Measurements from ENCODE around the gene FUT1.
"Not testable (repeated sequence)": the region's sequence is repeated elsewhere in the genome, so short reads cannot be mapped to it uniquely, and the experiment has no call there.

The FUT1 gene

DNA sequence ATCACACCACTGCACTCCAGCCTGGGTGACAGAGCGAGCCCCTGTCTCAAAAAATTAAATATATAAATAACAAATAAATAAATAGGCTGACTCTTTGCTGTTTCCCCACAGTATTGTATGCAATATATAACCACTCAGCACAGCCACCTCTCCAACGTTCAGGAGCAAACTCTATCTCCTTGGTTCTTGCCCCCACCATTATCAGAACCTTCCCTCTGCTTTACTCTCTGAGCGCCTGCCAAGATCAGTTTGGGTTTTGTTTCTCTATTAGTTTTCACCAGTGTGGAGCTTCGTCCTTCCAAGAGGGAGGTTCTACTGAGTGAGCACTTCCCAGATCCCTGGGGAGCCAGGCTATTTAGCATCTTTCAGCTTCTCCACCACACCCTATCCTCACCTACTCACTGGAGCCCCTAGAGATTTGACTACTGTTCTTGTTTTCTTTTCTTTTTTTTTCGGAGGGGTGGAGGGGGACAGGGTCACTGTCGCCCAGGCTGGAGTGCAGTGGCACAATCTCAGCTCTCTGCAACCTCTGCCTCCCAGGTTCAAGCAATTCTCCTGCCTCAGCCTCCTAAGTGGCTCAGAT lies 15.8 kb upstream of the FUT1 start:
- not testable (repeated sequence) for FAIRE-seq

DNA sequence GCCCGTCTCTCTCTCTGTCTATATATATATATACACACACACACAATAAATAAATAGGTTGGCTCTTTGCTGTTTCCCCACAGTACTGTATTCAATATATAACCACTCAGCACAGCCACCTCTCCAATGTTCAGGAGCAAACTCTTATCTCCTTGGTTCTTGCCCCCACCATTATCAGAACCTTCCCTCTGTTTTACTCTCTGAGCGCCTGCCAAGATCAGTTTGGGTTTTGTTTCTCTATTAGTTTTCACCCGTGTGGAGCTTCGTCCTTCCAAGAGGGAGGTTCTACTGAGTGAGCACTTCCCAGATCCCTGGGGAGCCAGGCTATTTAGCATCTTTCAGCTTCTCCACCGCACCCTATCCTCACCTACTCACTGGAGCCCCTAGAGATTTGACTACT lies 13.4 kb upstream of the FUT1 start:
- FAIRE-seq, result not testable (repeated sequence)

DNA sequence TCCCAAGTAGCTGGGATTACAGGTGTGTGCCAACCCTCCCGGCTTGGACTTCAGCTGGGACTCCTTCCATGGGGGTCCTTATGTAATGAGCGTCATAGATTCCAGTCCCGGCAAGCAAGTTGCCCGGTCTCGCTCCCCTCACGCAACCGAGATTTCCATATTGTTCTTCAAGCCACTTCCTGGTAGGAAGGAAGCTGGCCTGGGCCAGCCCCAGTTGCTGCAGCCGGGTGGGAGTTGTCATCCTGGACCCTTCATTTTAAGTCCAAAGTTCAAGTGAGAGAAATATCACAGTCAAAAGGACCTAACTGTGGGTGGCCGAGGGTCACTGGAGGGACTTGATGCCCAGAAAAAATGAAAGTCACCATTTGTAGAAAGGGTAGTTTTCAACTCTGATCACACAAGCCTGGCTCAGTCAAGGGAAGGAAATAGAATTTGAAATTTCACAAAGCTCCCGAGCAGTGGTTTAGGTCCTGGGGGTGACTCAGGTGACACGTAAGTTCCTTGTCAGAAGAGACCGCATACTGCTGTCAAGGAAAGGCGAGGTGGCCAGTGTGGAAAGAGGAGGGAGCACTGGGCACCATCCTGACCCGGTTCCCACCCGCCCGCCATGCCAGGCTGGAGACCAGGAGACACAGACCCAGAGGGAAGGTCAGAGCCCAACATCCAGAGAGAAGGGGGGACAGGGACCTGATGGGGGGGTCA lies 8.2 kb upstream of the FUT1 start:
- no peak for FAIRE-seq

DNA sequence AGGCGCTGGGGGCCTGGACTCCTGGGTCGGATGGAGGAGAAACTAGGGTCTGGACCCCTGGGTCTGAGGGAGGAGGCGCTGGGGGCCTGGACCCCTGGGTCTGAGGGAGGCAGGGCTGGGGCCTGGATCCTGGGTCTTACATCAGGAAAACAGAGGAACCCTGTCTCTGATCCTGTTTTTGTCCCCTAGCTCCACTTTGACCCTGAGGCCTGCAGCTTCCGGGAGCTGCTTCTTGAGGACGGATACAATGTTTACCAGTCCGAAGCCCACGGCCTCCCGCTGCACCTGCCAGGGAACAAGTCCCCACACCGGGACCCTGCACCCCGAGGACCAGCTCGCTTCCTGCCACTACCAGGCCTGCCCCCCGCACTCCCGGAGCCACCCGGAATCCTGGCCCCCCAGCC lies 5.3 kb upstream of the FUT1 start:
- no peak for FAIRE-seq

DNA sequence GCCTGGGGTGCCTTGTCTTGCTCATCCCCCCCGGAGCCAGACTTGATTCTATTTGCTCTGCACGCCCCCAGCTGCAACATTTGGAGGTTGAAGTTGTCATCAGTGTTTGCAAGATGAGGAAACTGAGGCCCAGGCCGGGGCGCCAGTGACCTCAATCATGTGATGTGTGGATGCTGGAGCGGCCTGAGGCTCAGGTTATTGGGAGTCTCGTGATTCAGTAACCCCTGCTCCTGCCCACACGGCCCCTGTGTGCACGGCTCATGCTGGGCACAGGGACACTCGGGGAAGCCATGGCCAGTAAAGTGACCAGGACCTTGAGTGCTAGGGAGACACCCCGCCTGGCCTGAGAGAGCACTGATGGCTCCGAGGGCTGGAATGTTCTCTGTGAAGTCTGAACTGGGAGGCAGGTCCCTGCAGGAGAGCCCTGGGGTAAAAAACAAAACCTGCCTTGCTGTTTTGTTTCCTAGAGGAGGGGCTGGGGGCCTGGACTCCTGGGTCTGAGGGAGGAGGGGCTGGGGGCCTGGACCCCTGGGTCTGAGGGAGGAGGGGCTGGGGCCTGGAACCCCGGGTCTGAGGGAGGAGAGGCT lies 4.7 kb upstream of the FUT1 start:
- no peak for FAIRE-seq

DNA sequence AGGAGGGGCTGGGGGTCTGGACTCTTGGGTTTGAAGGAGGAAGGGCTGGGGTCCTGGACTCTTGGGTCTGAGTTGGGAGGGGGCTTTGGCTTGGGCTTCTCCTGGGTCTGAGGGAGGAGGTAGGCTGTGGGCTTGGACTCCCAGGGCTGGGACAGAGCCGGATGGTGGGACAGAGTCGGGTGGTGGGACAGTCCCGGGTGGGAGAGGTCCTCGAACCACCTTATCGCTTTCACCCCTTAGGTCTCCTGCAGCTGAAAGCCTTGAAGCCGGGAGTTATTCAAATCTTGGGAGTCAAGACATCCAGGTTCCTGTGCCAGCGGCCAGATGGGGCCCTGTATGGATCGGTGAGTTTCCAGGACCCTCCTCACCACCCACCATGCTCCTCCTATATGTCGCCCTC lies 4.2 kb upstream of the FUT1 start:
- FAIRE-seq, result no peak

DNA sequence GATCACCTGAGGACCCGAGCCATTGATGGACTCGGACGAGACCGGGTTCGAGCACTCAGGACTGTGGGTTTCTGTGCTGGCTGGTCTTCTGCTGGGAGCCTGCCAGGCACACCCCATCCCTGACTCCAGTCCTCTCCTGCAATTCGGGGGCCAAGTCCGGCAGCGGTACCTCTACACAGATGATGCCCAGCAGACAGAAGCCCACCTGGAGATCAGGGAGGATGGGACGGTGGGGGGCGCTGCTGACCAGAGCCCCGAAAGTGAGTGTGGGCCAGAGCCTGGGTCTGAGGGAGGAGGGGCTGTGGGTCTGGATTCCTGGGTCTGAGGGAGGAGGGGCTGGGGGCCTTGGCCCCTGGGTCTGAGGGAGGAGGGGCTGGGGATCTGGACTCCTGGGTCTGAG lies 3.8 kb upstream of the FUT1 start:
- no peak for FAIRE-seq

DNA sequence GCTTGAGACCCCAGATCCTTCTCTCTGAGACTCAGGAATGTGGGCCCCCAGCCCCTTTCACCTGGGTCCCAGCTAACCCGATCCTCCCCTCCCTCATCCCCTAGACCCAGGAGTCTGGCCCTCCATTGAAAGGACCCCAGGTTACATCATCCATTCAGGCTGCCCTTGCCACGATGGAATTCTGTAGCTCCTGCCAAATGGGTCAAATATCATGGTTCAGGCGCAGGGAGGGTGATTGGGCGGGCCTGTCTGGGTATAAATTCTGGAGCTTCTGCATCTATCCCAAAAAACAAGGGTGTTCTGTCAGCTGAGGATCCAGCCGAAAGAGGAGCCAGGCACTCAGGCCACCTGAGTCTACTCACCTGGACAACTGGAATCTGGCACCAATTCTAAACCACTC lies 3.3 kb upstream of the FUT1 start:
- FAIRE-seq, result no peak

DNA sequence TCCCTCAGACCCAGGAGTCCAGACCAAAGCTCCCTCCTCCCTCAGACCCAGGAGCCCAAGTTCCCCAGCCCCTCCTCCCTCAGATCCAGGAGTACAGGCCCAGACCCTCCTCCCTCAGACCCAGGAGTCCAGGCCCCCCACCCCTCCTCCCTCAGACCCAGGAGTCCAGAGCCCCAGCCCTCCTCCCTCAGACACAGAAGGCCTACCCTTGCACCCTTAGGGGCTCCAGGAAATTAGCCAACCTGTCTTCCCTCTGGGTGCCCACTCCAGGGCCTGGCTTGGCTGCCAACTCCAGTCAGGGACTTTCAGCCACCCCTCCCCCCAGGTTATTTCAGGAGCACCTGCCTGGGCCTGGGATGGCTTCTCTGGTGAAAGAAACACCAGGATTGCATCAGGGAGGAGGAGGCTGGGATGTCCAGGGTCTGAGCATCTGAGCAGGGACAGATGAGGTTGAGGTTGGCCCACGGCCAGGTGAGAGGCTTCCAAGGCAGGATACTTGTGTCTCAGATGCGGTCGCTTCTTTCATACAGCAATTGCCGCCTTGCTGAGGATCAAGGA lies 2.7 kb upstream of the FUT1 start, which contains the start of gene FGF21:
Gene FGF21 (plus strand): TSS at position 441 of the 558 bp plus-strand sequence. CDS start 713 bp downstream, outside the sequence.
- FAIRE-seq, result no peak

DNA sequence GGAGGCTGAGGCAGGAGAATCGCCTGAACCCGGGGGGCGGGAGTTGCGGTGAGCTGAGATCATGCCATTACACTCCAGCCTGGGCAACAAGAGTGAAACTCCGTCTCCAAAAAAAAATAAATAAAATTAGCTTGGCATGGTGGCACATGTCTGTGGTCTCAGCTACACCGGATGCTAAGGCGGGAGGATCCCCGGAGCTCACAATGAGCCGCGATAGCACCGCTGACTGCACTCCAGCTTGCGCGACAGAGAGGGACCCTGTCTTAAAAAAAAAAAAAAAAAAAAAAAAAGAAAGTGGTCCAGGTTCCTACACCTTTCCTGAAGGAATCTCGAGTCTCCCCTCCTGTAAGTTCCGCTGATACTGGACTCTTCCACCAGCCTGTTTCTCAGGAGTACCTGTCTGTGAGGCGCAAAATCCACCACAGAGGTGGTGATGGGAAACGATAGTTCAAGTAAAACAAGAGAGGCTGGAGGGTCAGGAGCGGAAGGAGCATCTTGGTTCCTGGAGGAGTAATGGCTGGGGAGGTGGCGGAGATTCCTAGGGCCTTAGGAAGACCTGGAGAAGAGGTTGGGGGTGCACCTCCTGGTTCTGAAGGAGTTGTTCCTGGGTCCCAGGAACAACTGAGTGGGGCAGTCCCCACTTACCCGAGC lies 471 bp downstream of the FUT1 start:
- FAIRE-seq, result no peak

DNA sequence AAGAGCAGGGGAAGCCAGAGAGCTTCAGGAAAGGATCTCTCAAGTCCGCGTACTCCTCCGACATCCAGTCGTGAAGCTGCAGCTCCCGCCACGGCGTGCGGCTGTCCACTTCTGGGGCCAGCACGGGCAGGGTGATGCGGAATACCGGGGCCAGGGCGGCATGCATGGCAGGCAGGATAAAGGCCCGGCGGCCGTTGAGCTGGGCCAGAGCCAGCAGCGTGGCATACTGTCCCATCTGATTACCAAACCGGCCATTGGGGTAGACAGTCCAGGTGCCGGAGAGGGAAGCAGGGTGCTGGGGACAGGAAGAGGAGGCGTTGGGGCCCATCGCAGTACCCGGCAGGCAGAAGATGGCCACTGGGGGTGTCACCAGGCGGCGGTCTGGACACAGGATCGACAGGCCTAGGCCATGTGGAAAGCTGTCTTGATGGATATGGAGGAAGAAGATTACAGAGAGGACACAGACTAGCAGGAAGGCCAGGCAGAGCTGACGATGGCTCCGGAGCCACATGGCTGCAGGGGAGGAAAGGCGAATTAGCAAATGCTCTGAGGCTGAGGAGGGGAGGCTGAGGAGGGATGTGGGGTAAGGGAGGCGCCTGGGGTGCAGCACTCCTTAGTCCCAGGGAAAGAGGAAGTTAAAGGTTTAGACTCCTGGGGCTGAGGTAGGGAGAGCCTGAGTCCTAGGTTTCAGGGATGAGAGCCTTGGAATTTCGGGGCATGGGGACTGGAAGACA lies 1.5 kb downstream of the FUT1 start:
- no peak for FAIRE-seq

DNA sequence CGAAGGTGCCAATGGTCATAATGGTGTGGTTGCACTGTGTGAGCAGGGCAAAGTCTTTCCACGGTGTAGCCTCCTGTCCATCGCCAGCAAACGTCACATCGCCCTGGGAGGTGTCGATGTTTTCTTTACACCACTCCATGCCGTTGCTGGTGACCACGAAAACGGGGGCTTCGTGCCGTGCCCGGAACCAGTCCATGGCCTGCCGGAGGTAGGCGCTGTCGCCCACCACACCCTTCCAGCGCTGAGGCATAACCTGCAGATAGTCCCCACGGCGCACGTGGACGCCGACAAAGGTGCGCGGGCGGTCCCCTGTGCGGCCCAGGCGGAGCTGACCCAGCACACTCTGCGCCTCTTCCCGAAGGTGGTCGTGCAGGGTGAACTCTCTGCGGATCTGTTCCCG lies 2.1 kb downstream of the FUT1 start:
- FAIRE-seq, result no peak

DNA sequence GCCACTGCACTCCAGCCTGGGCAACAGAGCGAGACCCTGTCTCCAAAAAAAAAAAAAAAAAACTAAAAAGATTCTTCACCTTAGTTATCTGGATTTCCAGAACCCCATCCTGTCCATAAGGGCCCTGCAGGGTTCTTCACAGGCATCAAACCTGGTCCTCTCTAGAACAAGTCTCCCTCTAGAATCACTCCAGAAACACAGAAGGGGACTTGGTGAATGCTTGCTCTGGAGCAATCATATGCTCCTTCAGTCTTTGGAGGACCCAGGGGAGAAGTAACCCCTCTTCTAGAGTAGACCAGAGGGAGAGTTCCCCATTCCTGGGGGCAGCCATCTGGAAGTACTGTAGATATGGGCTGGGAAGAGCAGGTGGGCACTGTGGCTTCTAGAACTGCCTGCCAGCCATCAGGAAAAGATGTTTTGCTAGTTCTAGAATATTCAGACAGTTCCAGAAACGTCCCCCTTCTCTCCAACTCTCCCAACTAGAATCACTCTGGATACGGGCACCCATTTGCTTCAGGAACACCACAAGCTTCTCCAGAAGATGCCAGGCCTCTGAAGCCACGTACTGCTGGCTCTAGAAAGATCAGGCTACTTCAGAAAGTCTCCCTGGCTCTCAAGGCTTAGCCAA lies 2.8 kb downstream of the FUT1 start:
- FAIRE-seq, result no peak

DNA sequence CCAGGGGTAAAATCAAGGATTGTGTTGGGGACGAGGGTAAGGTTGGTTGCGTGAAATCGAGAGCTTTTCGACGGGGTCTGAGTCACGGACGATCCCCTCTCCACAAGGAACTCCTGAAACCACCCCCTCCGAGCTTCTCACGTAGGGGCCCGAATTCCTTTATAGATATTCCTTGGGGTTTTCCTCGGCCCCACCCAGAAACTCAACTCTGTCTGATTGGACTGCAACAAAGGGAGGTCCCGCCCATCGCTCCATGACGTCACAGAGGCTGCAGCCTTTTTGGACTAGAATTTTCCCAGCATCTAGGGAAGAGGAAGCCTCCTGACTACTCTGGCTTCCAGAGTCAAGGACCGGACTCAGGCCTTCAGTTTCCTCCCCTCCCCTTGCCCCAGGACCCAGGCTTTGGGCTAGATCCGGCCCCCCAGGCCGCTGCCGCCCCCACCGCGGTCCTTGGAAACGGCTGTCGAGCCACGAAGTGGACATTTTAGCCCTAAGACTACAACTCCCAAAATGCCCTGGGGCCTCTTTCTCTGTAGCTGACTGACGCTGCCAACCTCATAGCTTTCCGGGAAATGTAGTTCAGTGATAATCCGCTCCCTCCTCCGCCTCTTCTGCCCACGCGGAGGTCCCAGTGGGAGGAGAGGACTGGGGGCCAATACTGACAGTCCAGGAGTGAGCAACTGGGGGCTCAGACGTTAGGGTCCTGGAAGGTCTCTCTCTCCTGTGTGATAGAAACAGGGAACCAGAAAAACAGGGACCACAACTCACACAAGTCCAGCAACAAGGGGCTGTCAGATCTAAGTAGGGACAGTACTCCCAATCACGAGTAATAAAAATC lies 5.5 kb downstream of the FUT1 start, which contains the start of gene IZUMO1:
Gene IZUMO1 (minus strand): TSS at position 172 of the 838 bp plus-strand sequence. CDS start 1,050 bp downstream, outside the sequence.
- no peak for FAIRE-seq

DNA sequence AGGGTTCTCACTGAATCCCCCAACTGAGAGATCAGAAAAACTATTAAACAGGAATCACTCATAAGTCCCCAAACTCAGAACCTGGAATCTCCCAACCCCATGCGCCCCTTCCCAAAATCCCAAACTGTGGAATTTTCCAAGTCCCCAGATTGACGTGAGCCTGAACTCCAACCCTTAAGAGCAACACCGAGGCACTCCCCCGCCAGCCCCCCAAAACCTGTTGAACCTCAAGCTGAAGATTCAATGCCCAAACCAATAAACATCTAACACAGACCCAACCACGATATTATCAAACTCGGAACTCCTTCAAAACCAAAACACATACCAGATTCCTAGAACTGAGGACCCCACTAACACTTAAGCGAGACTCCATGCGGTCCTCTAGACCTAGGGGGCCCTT lies 6.3 kb downstream of the FUT1 start:
- FAIRE-seq, result no peak

DNA sequence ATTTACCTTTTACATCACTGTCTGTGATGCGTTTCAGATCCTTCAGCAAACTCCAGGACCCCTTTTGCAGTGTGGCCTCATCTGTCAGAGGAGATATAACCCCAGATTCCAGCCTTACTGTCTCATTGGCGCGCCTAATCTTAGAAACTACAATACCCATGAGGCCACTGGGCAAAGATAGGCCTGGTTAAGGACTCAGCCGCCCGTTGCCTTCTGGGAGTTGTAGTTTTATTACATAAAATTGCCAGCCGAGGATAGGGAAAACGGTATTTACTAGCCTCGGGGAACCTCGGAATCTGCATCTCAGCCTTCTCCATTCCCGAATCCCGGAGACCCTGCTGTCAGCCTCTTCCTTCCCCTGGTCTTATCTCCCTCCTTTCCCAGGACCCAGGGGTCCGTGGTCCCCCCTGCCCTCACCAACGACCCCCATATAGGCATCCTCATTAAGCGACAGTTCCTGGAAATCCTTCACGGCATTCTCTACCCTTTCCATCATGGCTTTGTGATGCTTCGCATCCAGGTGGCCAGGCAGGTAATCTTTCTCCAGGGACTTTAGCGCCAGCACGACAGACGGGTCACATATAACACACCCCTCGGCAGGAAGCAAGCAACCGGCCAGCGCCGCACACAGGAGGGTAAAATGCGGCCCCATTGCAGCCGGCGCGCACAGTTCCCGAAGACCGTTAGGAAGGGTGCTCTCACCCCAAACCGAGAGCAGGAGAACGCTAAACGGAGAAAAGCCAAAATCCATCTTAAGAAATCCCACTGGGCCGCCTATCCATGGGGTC lies 7.0 kb downstream of the FUT1 start:
- FAIRE-seq, result no peak

DNA sequence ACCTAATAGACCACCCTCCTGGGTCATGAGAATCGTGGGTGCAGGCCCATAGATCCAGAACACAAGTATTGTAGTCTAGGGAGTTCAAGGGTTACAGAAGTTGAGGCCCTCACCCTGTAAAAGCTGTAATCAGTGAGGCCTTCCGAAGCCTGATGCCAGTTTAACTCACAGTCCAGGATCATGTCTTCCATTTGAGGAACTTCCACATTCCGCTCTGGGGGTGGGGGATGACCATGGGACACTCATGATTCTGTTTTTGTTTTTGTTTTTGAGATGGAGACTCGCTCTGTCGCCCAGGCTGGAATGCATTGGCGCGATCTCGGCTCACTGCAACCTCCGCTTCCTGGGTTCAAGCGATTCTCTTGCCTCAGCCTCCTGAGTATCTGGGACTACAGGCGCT lies 10.3 kb downstream of the FUT1 start:
- no peak for FAIRE-seq

DNA sequence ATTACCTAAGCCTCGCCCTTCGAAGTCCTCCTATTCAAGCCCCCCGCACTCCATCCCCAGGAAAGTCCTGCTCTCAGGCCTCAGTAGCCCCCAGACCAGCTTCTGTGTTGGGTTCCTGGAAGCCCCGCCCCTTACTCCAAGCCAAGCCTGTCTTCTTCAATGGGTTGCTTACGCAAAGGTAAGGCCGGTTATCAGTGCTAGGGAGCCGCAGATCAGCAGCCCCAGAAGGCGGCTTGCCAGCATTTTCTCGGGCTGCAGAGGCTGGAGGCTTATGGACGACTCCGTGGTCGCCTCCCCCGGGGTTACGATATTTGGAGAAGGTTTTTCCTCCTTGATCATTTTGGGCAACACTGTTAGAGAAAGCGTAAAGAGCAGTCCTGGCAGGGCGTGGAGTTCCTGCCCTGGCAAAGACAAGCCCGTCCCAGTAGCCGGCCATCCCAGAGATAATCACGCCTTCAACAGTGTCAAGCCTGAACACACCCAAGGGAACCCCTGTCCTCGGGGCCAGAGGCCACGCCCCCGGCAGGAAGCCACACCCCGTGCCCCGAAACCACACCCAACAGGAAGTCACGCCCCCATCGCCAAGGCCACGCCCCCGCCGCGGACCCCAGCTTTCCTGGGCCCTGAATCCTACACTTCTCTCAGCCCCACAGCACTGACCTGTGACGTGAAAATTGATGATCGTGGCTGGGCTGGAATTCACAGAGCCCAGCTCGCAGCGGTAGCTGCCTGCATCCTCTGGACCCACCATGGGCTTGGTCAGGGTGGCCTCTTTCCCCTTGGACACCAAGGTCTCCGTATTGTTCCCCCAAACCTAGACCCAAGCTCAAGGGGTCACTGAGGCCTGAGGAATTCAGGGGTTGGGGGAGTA lies 11.1 kb downstream of the FUT1 start:
- no peak for FAIRE-seq
